BLaER1 treated with 17β-estradiol and CSF1 and Interleukin-3, amounts not matched to agents 10 nM and 100 nM (cell line): ENCODE results near the gene TNFRSF18.
A peak's percentile ranks its signal among the peaks of the same experiment; 100 is the strongest.

Experiments
- H3K27ac ChIP-seq, 11 experiments: shearing (Covaris generic); formaldehyde crosslinking; 2 replicates each; pipeline ENCODE4 v1.8.1; 2022
- H3K27me3 ChIP-seq, 11 experiments: shearing (Covaris generic); formaldehyde crosslinking; 2 replicates each; pipeline ENCODE4 v1.8.1; 2022
- H3K36me3 ChIP-seq, 11 experiments: shearing (Covaris generic); formaldehyde crosslinking; 2 replicates each; pipeline ENCODE4 v1.8.1; 2022
- H3K4me1 ChIP-seq, 10 experiments: shearing (Covaris generic); formaldehyde crosslinking; 2 replicates each; pipeline ENCODE4 v1.8.1; 2022
- H3K4me2 ChIP-seq, 11 experiments: shearing (Covaris generic); formaldehyde crosslinking; 2 replicates each; pipeline ENCODE4 v1.8.1; 2022
- H3K4me3 ChIP-seq, 10 experiments: shearing (Covaris generic); formaldehyde crosslinking; 2 replicates each; pipeline ENCODE4 v1.8.1; 2022
- H3K9ac ChIP-seq, 11 experiments: shearing (Covaris generic); formaldehyde crosslinking; 2 replicates each; pipeline ENCODE4 v1.8.1; 2022
- H3K9me3 ChIP-seq, 11 experiments: shearing (Covaris generic); formaldehyde crosslinking; replicated peaks in 1 of 11; 2 replicates each; pipeline ENCODE4 v1.8.1; 2022
- H4K20me1 ChIP-seq, 11 experiments: shearing (Covaris generic); formaldehyde crosslinking; 2 replicates each; pipeline ENCODE4 v1.8.1; 2022
- Cebpa-rat ChIP-seq, 11 experiments: shearing (Covaris generic); IDR thresholded peaks; 2 replicates each; pipeline ENCODE4 v1.8.1; 2022

Gene TNFRSF18

DNA sequence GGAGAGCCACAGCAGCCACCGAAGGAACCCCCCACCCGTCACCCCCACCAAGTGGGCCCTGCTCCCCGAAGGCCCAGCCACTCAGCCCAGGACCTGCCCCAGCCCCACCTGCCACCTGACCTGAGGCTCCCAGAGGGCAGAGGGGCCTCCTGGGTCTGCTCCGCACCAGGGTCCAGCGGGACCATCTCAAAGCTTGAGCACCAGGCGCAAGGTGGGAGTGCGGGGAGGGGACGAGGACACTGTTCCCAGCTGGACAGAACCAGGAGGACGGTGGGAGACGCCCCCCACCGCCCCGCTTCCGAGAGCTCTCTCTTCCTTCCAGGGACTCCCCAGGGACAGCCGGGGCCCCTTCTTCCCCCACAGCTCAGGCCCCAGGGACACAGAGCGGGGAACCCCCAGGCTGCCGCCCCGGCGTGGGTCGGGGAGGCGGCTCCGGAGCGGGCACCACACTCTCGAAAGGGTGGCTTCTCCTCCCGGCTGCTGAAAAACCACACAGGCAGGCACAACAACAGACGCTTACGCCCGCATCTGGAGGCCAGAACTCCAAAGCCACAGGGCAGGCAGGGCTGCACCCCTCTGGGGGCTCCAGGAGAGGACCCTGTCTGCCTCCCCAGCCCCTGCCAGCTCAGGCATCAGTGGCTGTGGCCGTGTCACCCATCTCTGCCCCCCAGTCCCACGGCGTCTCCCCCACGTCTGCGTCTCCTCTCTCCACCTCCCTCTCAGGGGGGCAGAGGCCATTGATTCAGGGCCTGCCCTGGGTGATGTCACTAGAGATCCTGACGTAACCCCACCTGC, 34.6 kb downstream of the TNFRSF18 start:
- Histone ChIP-seq H3K4me3 (peak overlapping the region in 5 of 10 experiments; percentile 1 to 42 (median 29); a peak in 8 of 20 replicates), H3K27ac (peak overlapping the region in 3 of 11 experiments; percentile 6 to 28 (median 20); a peak in 4 of 22 replicates), H3K4me2 (peak overlapping the region; percentile 76 to 99 (median 93)), H3K36me3 (no peaks in the 10 kb centered on the region), H4K20me1 (peaks cover 0 to 43% (median 19%) of the 10 kb centered on the region in 11 experiments; a peak in 10 of 22 replicates), H3K27me3 (peaks cover 11 to 83% (median 47%) of the 10 kb centered on the region in 11 experiments; a peak in 20 of 22 replicates), H3K9ac (peak overlapping the region; percentile 17 to 60 (median 44); a peak in 18 of 22 replicates), H3K9me3 (no peaks in the 10 kb centered on the region), H3K4me1 (peaks cover 35 to 98% (median 84%) of the 10 kb centered on the region in 10 experiments)
- TF ChIP-seq Cebpa-rat (IDR thresholded peaks at IDR 0.05), result no peak

GRCh38 chr1:1171161-1171545, 35.2 kb downstream of the TNFRSF18 start:
- Histone ChIP-seq H3K27ac (no peak overlapping the region), H3K4me1 (peaks cover 35 to 97% (median 82%) of the 10 kb centered on the region in 10 experiments), H3K36me3 (no peaks in the 10 kb centered on the region), H4K20me1 (peaks cover 0 to 39% (median 19%) of the 10 kb centered on the region in 11 experiments; a peak in 10 of 22 replicates), H3K4me2 (peak overlapping the region; percentile 76 to 99 (median 93)), H3K9me3 (no peaks in the 10 kb centered on the region), H3K4me3 (peak overlapping the region in 1 of 10 experiments; percentile 42; a peak in 1 of 20 replicates), H3K9ac (peak overlapping the region in 2 of 11 experiments; percentile 51 to 60; a peak in 3 of 22 replicates), H3K27me3 (peaks cover 11 to 78% (median 42%) of the 10 kb centered on the region in 11 experiments; a peak in 20 of 22 replicates)
- TF ChIP-seq Cebpa-rat (IDR thresholded peaks at IDR 0.05), result no peak

DNA sequence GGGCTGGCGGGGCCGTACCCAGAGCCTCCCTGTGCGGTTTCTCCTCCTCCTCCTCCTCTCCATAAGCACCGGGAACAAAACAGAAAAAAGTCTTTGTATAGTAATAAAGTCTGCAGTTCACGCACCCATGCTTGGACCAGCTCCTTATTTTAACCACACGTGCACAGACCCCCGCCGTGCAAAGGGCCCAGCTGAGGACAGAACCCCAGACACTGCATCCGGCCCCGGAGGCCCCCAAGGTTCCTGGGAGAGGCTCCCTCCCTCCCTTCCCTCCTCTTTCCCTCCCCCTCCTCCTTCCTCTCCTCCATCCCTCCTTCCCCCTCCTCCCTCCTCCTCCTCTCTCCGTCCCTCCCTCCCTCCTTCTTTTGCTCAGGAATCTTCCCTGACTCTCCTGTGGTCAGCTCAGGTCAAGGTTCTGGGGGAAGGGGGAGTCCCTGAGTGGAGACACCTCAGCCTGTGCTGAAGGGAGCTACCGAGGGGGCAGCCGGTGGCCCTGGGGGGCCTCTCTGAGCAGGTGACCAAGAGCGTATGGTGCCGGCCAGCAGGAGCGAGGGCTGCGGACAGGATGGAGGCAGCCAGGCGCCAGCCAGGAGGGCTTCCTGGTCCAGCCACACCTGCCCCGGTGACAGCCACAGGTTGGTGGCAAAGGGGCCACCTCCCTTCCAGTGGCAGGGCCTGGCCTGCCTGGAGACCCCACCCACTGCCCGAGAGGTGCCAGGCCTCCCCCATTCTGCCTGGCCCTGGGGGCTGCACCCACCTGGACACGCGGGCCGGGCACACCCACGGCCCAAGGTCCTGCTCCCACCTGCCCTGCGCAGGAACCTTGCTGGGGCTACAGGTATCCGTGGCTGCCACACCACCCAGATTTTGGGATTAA, 35.9 kb downstream of the TNFRSF18 start:
- no peaks in the 10 kb centered on the region for H3K9me3 ChIP-seq
- peaks cover 0 to 39% (median 14%) of the 10 kb centered on the region in 11 experiments; a peak in 10 of 22 replicates for H4K20me1 ChIP-seq
- TF ChIP-seq Cebpa-rat (IDR thresholded peaks at IDR 0.05), result no peak
- peaks cover 17 to 78% (median 48%) of the 10 kb centered on the region in 11 experiments for H3K27me3 ChIP-seq
- no peak overlapping the region for H3K27ac ChIP-seq
- H3K4me3 ChIP-seq, result no peak overlapping the region; a peak in 3 of 20 replicates
- no peaks in the 10 kb centered on the region for H3K36me3 ChIP-seq
- peak overlapping the region in 2 of 11 experiments; percentile 21 to 60; a peak in 3 of 22 replicates for H3K9ac ChIP-seq
- H3K4me1 ChIP-seq, result peaks cover 35 to 97% (median 82%) of the 10 kb centered on the region in 10 experiments
- H3K4me2 ChIP-seq, result peak overlapping the region; percentile 53 to 99 (median 93)

GRCh38 chr1:1169429-1170214, 36.8 kb downstream of the TNFRSF18 start:
- H4K20me1 ChIP-seq, result peaks cover 0 to 39% (median 14%) of the 10 kb centered on the region in 11 experiments; a peak in 10 of 22 replicates
- no peak overlapping the region for H3K27ac ChIP-seq
- H3K4me2 ChIP-seq, result peak overlapping the region; percentile 53 to 99 (median 93); a peak in 21 of 22 replicates
- no peaks in the 10 kb centered on the region for H3K36me3 ChIP-seq
- peaks cover 26 to 81% (median 56%) of the 10 kb centered on the region in 11 experiments for H3K27me3 ChIP-seq
- peak overlapping the region in 1 of 11 experiments; percentile 21; a peak in 2 of 22 replicates for H3K9ac ChIP-seq
- no peak overlapping the region; a peak in 3 of 20 replicates for H3K4me3 ChIP-seq
- TF ChIP-seq Cebpa-rat (IDR thresholded peaks at IDR 0.05), result no peak
- no peaks in the 10 kb centered on the region for H3K9me3 ChIP-seq
- peaks cover 35 to 97% (median 82%) of the 10 kb centered on the region in 10 experiments for H3K4me1 ChIP-seq

DNA sequence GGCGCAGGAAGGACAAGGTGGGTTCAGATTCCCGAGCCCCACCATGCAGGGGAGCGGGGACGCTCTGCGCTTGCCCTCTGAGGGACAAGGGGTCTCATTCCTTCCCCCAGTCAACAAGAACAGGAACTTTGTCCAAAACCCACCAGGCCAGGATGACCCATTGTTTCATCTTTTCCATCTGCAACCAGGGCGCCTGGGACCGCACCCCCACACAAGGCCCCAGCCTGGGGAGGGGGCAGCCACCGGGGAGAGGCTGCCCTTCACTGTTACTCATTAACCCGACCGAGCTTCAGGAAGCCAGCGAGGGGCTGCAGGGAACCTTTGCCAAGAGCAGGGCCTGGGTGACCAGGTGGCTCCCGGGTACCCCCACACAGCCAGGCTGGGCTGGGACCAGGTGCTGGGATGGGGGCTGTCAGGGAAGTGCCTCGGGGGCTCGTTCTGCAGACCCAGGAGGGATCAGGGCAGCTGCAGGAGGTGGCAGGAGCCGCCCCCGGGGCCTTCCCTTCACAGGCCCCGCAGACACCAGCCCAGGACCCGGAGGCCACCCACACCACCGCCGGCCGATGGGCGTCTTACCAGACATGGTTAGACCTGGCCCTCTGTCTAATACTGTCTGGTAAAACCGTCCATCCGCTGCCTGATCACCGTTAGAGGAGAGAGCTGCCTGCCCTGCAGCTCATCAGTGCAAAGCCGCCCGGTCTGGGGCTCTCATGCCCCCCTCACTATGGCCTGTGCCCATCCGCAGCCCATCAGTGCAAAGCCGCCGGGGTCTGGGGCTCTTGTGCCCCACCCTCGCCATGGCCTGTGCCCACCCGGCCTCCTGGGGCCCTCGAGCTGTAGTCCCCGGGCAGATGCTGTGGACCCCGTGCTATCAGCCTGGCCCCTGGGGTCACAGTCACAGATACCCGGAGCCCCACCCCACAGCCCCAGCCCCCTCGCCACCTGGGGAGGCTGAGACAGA, 37.7 kb downstream of the TNFRSF18 start:
- Histone ChIP-seq H3K27me3 (peaks cover 34 to 81% (median 63%) of the 10 kb centered on the region in 11 experiments), H3K27ac (no peak overlapping the region), H3K9ac (0 out of 22 replicates have a peak overlapping the region, but pooled peaks of 1 of the 11 experiments have one; percentile 9), H4K20me1 (peaks cover 0 to 39% (median 14%) of the 10 kb centered on the region in 11 experiments; a peak in 10 of 22 replicates), H3K4me2 (peak overlapping the region in 8 of 11 experiments; percentile 18 to 99 (median 95); a peak in 13 of 22 replicates), H3K4me3 (no peak overlapping the region), H3K9me3 (no peaks in the 10 kb centered on the region), H3K36me3 (no peaks in the 10 kb centered on the region), H3K4me1 (peaks cover 35 to 97% (median 82%) of the 10 kb centered on the region in 10 experiments)
- no peak for TF ChIP-seq Cebpa-rat (IDR thresholded peaks at IDR 0.05)

GRCh38 chr1:1167841-1168450, 38.4 kb downstream of the TNFRSF18 start:
- no peak overlapping the region for H3K27ac ChIP-seq
- peak overlapping the region in 5 of 11 experiments; percentile 93 to 99 (median 96); a peak in 7 of 22 replicates for H3K4me2 ChIP-seq
- H3K4me3 ChIP-seq, result no peak overlapping the region
- no peaks in the 10 kb centered on the region for H3K9me3 ChIP-seq
- H3K9ac ChIP-seq, result no peak overlapping the region
- H3K27me3 ChIP-seq, result peaks cover 41 to 81% (median 63%) of the 10 kb centered on the region in 11 experiments
- H3K36me3 ChIP-seq, result no peaks in the 10 kb centered on the region
- peaks cover 31 to 97% (median 77%) of the 10 kb centered on the region in 10 experiments for H3K4me1 ChIP-seq
- TF ChIP-seq Cebpa-rat (IDR thresholded peaks at IDR 0.05), result no peak
- H4K20me1 ChIP-seq, result peaks cover 0 to 39% (median 14%) of the 10 kb centered on the region in 11 experiments; a peak in 10 of 22 replicates

- H3K27me3 ChIP-seq, result peaks cover 41 to 82% (median 66%) of the 10 kb centered on the region in 11 experiments
- no peak overlapping the region for H3K9ac ChIP-seq
- no peak overlapping the region for H3K4me3 ChIP-seq
- no peak overlapping the region for H3K27ac ChIP-seq
- H4K20me1 ChIP-seq, result peaks cover 0 to 39% (median 14%) of the 10 kb centered on the region in 11 experiments; a peak in 10 of 22 replicates
- no peaks in the 10 kb centered on the region for H3K9me3 ChIP-seq
- H3K36me3 ChIP-seq, result no peaks in the 10 kb centered on the region
- H3K4me2 ChIP-seq, result peak overlapping the region in 3 of 11 experiments; percentile 10 to 30 (median 21); a peak in 2 of 22 replicates
- no peak for TF ChIP-seq Cebpa-rat (IDR thresholded peaks at IDR 0.05)
- H3K4me1 ChIP-seq, result peaks cover 31 to 94% (median 72%) of the 10 kb centered on the region in 10 experiments
These were observed 39.0 kb downstream of the TNFRSF18 start for GRCh38 chr1:1167398-1167821.
